NCI-H2171 treated with DMSO at 0.1 percent for 48 hours (cell line): ENCODE data around the gene SRCAP.

Experiments used
- DNase-seq: peaks from one replicate; lab custom pipeline; 2025; lab: John Stamatoyannopoulos, UW

Gene SRCAP

GRCh38 chr16:30736995-30737793, 38.2 kb downstream of the SRCAP start:
- DNase-seq = no peak

GRCh38 chr16:30737794-30738648, 39.0 kb downstream of the SRCAP start:
- no peak for DNase-seq

- DNase-seq = no peak
These were observed 40.3 kb downstream of the SRCAP start for GRCh38 chr16:30738984-30739951.

GRCh38 chr16:30740364-30741251, 41.6 kb downstream of the SRCAP start:
- no peak for DNase-seq

- DNase-seq = no peak
These were observed 42.5 kb downstream of the SRCAP start for GRCh38 chr16:30741461-30741914.

- DNase-seq = no peak
These were observed 44.7 kb downstream of the SRCAP start for GRCh38 chr16:30743716-30744115.

- DNase-seq = no peak
These were observed 45.2 kb downstream of the SRCAP start for GRCh38 chr16:30744183-30744582.

- DNase-seq = no peak
These were observed 46.1 kb downstream of the SRCAP start for GRCh38 chr16:30745082-30745481.

- no peak for DNase-seq
These were observed 47.7 kb downstream of the SRCAP start for GRCh38 chr16:30746638-30747175.

- DNase-seq = no peak
These were observed 48.4 kb downstream of the SRCAP start for GRCh38 chr16:30747331-30747730.

GRCh38 chr16:30747799-30748633, 49.0 kb downstream of the SRCAP start, which contains the start of gene PHKG2:
Gene PHKG2, plus strand, starts transcription at chr16:30748425. Its CDS starts 396 bp downstream, at chr16:30748821.
- DNase-seq = peak; percentile 99

GRCh38 chr16:30748634-30749445, 49.9 kb downstream of the SRCAP start:
- DNase-seq = no peak

GRCh38 chr16:30750201-30750600, 51.2 kb downstream of the SRCAP start:
- DNase-seq = no peak

- DNase-seq = no peak
These were observed 52.0 kb downstream of the SRCAP start for GRCh38 chr16:30750876-30751465.

GRCh38 chr16:30753596-30753995, 54.6 kb downstream of the SRCAP start:
- DNase-seq = no peak

- no peak for DNase-seq
These were observed 57.2 kb downstream of the SRCAP start for GRCh38 chr16:30755955-30756780.

- no peak for DNase-seq
These were observed 57.8 kb downstream of the SRCAP start for GRCh38 chr16:30756781-30757100.
